Pancreas (tissue), 10 donors: ENCODE measurements around the gene AP1S1. TPM values are rescaled to one million over a fixed set of nuclear protein-coding genes. Genes with fewer than 3 reads are reported as not detected.
A peak's percentile ranks its signal among the peaks of the same experiment; 100 is the strongest.

Experiments used
- ATAC-seq, 4 donors: fragments of 200-7000 bp; cut with Tn5 transposase; one replicate each; pipeline versions ENCODE4 v1.8.0 to v1.9.1; 2020; ENCODE audit warnings: mild to moderate bottlenecking in 4 of 4, moderate library complexity in 4 of 4
- DNase-seq, 6 donors: peaks; one replicate each; pipeline ENCODE4 v3.0.0-alpha.2; 2020
- FAIRE-seq: peaks from 2 replicates; lab custom pipeline; 2012; peaks lifted over from hg19 to GRCh38; lab: Jason Lieb, UNC
- H3K27ac ChIP-seq, 4 donors: fragments of 200-600 bp; sonication (generic); 1 replicate in 3 of 4; 2 replicates in 1 of 4; pipeline versions ENCODE4 v1.5.0 to v1.8.0; 2020
- H3K27me3 ChIP-seq, 4 donors: fragments of 200-600 bp; one replicate each; pipeline ENCODE4 v1.8.0; 2021
- H3K36me3 ChIP-seq, 3 donors: fragments of 200-600 bp; sonication (generic) in 1 of 3; one replicate each; pipeline versions ENCODE4 v1.5.0 to v1.8.0; 2020 to 2021
- H3K4me1 ChIP-seq, 3 donors: fragments of 200-600 bp; one replicate each; pipeline ENCODE4 v1.8.0; 2021
- H3K4me3 ChIP-seq, 4 donors: fragments of 200-600 bp; sonication (generic) in 2 of 4; one replicate each; pipeline versions ENCODE4 v1.5.0 to v1.8.0; 2020 to 2021
- H3K9me3 ChIP-seq, 4 donors: fragments of 200-600 bp; one replicate each; pipeline ENCODE4 v1.8.0; 2021
- CTCF ChIP-seq, 4 donors: fragments of 200-600 bp; sonication (generic) in 3 of 4; IDR thresholded peaks; one replicate each; pipeline versions ENCODE4 v1.5.0 to v1.8.0; 2021; ENCODE audit warnings: antibody characterized with exemption in 4 of 4
- WGBS, 2 donors: extraction: QIAGEN DNeasy Blood & Tissue Kit; methylation state at CpG; one replicate each; pipeline ENCODE4 v1.1.7; 2013; 5-methylcytosine and 5-hydroxymethylcytosine counted together
- intact Hi-C, 3 donors: fragments of 100-400 bp; cut with DNase I; formaldehyde crosslinking; loops; one replicate each; pipeline versions ENCODE4 v1.11.1 to v1.14.2; 2022
- polyA plus RNA-seq, 2 donors: library from polyadenylated mRNA; stranded (reverse); fragments of 200-250 nt; gene quantifications; one replicate each; pipeline ENCODE4 v1.2.3, GENCODE V29; 2013
- total RNA-seq, 6 donors: library from RNA; stranded (reverse); fragmentation: NEBNext Ultra II Directional in 4 of 6; extraction: Animal tissue kit (Norgen Biotek cat#: 25700) in 4 of 6; gene quantifications; one replicate each; pipeline versions ENCODE4 v1.2.1 to v1.2.4, GENCODE V29; 2021 to 2023
- donor health status: healthy with polysubstance abuse.
- donor health status: DM: no; HTN: no; CAD: no; lungs with moderate emphysema.
- donor health status: DM: no; HTN: no; CAD: no.
- donor health status: control.
- donor health status: control.
- donor health status: Bipolar disorder and iron deficiency.
- donor health status: DM: yes; HTN: yes; CAD: no.
- donor health status: DM: no; HTN: no; CAD: no.
- donor health status: DM: no; HTN: no; CAD: no.
- donor health status: DM: yes; HTN: yes; CAD: no.

The AP1S1 gene
- total and polyA plus RNA-seq, 8 donors, result 12.0 to 34.7 (median 19.2) TPM

GRCh38 chr7:101155303-101155702 lies 1.0 kb downstream of the AP1S1 start:
- no peak for ATAC-seq
- DNase-seq, result no peak
- Histone ChIP-seq H3K36me3 (peaks cover 0 to 6% (median 0%) of the 10 kb centered on the region in 3 donors), H3K4me1 (no peaks in the 10 kb centered on the region), H3K27me3 (no peaks in the 10 kb centered on the region), H3K4me3 (peak overlapping the region in 3 of 4 donors; percentile 63 to 95 (median 83)), H3K27ac (no peak overlapping the region), H3K9me3 (no peaks in the 10 kb centered on the region)
- WGBS, 2 donors, result 34 to 44% methylated on average over 4 of the region's 4 CpGs
- intact Hi-C loops, result no loop called here
- TF ChIP-seq CTCF (IDR thresholded peaks at IDR 0.05), result no peak
- no peak for FAIRE-seq

- no peak for TF ChIP-seq CTCF (IDR thresholded peaks at IDR 0.05)
- peaks cover 0 to 6% (median 0%) of the 10 kb centered on the region in 3 donors for H3K36me3 ChIP-seq
- 83 to 84% methylated on average over 6 of the region's 6 CpGs for WGBS, 2 donors
- no peaks in the 10 kb centered on the region for H3K4me1 ChIP-seq
- ATAC-seq, result no peak
- no peaks in the 10 kb centered on the region for H3K9me3 ChIP-seq
- no peak overlapping the region for H3K27ac ChIP-seq
- DNase-seq, result no peak
- H3K4me3 ChIP-seq, result no peak overlapping the region
- intact Hi-C loops, result no loop called here
- FAIRE-seq, result no peak
- H3K27me3 ChIP-seq, result no peaks in the 10 kb centered on the region
These were observed 2.0 kb downstream of the AP1S1 start for GRCh38 chr7:101156277-101156676.

GRCh38 chr7:101156866-101157589 lies 2.8 kb downstream of the AP1S1 start:
- TF ChIP-seq CTCF (IDR thresholded peaks at IDR 0.05), result no peak
- no peak for ATAC-seq
- intact Hi-C loops, result no loop called here
- no peak for FAIRE-seq
- whole genome bisulfite sequencing, 2 donors, result 83 to 85% methylated on average over 14 of the region's 14 CpGs
- Histone ChIP-seq H3K4me3 (no peak overlapping the region), H3K27me3 (no peaks in the 10 kb centered on the region), H3K4me1 (no peaks in the 10 kb centered on the region), H3K27ac (no peak overlapping the region), H3K36me3 (peaks cover 0 to 6% (median 0%) of the 10 kb centered on the region in 3 donors), H3K9me3 (no peaks in the 10 kb centered on the region)
- no peak for DNase-seq

- no peak overlapping the region for H3K4me3 ChIP-seq
- no peak for DNase-seq
- H3K4me1 ChIP-seq, result peaks cover 10 to 17% (median 12%) of the 10 kb centered on the region in 3 donors
- no peak for TF ChIP-seq CTCF (IDR thresholded peaks at IDR 0.05)
- ATAC-seq, result no peak
- no peak overlapping the region for H3K27ac ChIP-seq
- peaks cover 0 to 6% (median 0%) of the 10 kb centered on the region in 3 donors for H3K36me3 ChIP-seq
- 78 to 90% methylated on average over 29 to 31 of the region's 31 CpGs for WGBS, 2 donors
- no peaks in the 10 kb centered on the region for H3K9me3 ChIP-seq
- no peak for FAIRE-seq
- intact Hi-C loops, result no loop called here
- peaks cover 0 to 13% (median 0%) of the 10 kb centered on the region in 4 donors for H3K27me3 ChIP-seq
These were observed 5.7 kb downstream of the AP1S1 start for GRCh38 chr7:101159696-101160674.
